GM12874 (cell line): Measurements from ENCODE around the gene STK24.

Experiments used
- CTCF ChIP-seq: IDR thresholded peaks from 2 replicates; pipeline ENCODE4 v1.5.1; 2011; ENCODE audit warnings: low read depth, mild to moderate bottlenecking, control low read depth, low read length, moderate library complexity; ENCODE audit not compliant: insufficient read depth

Gene STK24

GRCh38 chr13:98480915-98481877, 95.7 kb downstream of the STK24 start:
- TF ChIP-seq CTCF: no peak

GRCh38 chr13:98479496-98480003, 97.4 kb downstream of the STK24 start:
- TF ChIP-seq CTCF: no peak

GRCh38 chr13:98478189-98479129, 98.4 kb downstream of the STK24 start:
- no peak for TF ChIP-seq CTCF

GRCh38 chr13:98476538-98476966, 100.4 kb downstream of the STK24 start:
- TF ChIP-seq CTCF: no peak

- no peak for TF ChIP-seq CTCF
These were observed 100.8 kb downstream of the STK24 start for GRCh38 chr13:98476106-98476505.

GRCh38 chr13:98475522-98475921, 101.4 kb downstream of the STK24 start:
- no peak for TF ChIP-seq CTCF

- no peak for TF ChIP-seq CTCF
These were observed 102.1 kb downstream of the STK24 start for GRCh38 chr13:98474761-98475160.
